Body of pancreas (tissue), 4 donors: ENCODE measurements around the gene ABR.

Experiments used
- POLR2A ChIP-seq, 3 donors: fragments of 450-650 bp; IDR thresholded peaks; one replicate each; pipeline ENCODE4 v1.6.1; 2016; ENCODE audit warnings: antibody characterized with exemption in 3 of 3, mild to moderate bottlenecking in 2 of 3
- TF ChIP-seq, protein P1 (sequence below), 7 experiments: fragments of 450-650 bp in 4 of 7; fragments of 200-600 bp in 3 of 7; sonication (generic) in 3 of 7; IDR thresholded peaks; one replicate each; pipeline ENCODE4 v1.5.1; 2016 to 2019; ENCODE audit warnings: antibody characterized with exemption in 7 of 7

DNA sequence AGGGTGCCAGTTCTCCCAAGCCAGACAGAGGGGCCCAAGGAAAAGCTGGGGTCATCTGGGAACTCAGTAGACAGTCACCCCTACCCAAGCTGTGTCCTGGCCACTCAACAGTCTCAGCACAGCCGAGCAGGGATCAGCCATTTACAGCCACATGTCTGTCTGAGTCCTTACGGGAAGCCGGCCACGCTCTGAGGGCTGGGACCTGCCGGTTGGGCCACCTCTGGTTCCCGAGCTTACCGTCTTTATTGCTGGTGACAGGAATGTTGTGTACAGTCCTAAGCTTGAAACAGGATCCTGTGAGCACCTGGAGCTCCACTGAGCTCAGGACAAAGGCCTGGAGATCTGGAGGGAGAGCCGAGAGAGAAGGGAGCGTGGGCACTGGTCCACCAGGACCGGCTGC, 123.0 kb downstream of the ABR start:
- TF ChIP-seq, protein P1, sequence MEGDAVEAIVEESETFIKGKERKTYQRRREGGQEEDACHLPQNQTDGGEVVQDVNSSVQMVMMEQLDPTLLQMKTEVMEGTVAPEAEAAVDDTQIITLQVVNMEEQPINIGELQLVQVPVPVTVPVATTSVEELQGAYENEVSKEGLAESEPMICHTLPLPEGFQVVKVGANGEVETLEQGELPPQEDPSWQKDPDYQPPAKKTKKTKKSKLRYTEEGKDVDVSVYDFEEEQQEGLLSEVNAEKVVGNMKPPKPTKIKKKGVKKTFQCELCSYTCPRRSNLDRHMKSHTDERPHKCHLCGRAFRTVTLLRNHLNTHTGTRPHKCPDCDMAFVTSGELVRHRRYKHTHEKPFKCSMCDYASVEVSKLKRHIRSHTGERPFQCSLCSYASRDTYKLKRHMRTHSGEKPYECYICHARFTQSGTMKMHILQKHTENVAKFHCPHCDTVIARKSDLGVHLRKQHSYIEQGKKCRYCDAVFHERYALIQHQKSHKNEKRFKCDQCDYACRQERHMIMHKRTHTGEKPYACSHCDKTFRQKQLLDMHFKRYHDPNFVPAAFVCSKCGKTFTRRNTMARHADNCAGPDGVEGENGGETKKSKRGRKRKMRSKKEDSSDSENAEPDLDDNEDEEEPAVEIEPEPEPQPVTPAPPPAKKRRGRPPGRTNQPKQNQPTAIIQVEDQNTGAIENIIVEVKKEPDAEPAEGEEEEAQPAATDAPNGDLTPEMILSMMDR (IDR thresholded peaks at IDR 0.05) = no peak
- TF ChIP-seq POLR2A (IDR thresholded peaks at IDR 0.05) = no peak
